KMS-11 (cell line): ENCODE data around the gene LANCL3.
"Not testable (repeated sequence)": the region's sequence is repeated elsewhere in the genome, so short reads cannot be mapped to it uniquely, and the experiment has no call there.

Source experiments
- H2AFZ ChIP-seq: fragments of 200-600 bp; sonication (generic); 2 replicates; pipeline ENCODE4 v1.6.1; 2016; ENCODE audit warnings: antibody characterized with exemption, mixed run types, low read depth
- H3K27ac ChIP-seq: fragments of 200-600 bp; sonication (generic); 2 replicates; pipeline ENCODE4 v1.6.1; 2016; ENCODE audit warnings: mild to moderate bottlenecking, mixed run types
- H3K27me3 ChIP-seq: fragments of 200-600 bp; sonication (generic); 2 replicates; pipeline ENCODE4 v1.6.1; 2017; ENCODE audit warnings: mild to moderate bottlenecking, low read depth, mixed run types, moderate library complexity; ENCODE audit not compliant: insufficient read depth
- H3K36me3 ChIP-seq: fragments of 200-600 bp; sonication (generic); 2 replicates; pipeline ENCODE4 v1.6.1; 2017; ENCODE audit warnings: mild to moderate bottlenecking, mixed run types; ENCODE audit not compliant: insufficient read depth
- H3K4me1 ChIP-seq: fragments of 200-600 bp; sonication (generic); 2 replicates; pipeline ENCODE4 v1.6.1; 2016; ENCODE audit warnings: mild to moderate bottlenecking, low read depth, mixed run types; ENCODE audit not compliant: poor library complexity, severe bottlenecking
- H3K4me2 ChIP-seq: fragments of 200-600 bp; sonication (generic); 2 replicates; pipeline ENCODE4 v1.7.0; 2016; ENCODE audit warnings: mild to moderate bottlenecking, mixed run types
- H3K4me3 ChIP-seq: fragments of 200-600 bp; sonication (generic); IDR thresholded peaks from 2 replicates; pipeline ENCODE4 v1.6.1; 2017; ENCODE audit warnings: low read depth, low read length, mixed read lengths; ENCODE audit not compliant: insufficient read depth
- H3K79me2 ChIP-seq: fragments of 200-600 bp; sonication (generic); 2 replicates; pipeline ENCODE4 v1.6.1; 2016; ENCODE audit warnings: low read depth, mixed run types; ENCODE audit not compliant: insufficient read depth
- H3K9ac ChIP-seq: fragments of 200-600 bp; sonication (generic); 2 replicates; pipeline ENCODE4 v1.6.1; 2016; ENCODE audit warnings: mild to moderate bottlenecking, mixed run types
- H4K20me1 ChIP-seq: fragments of 200-600 bp; sonication (generic); 2 replicates; pipeline ENCODE4 v1.6.1; 2016; ENCODE audit warnings: mild to moderate bottlenecking, mixed run types; ENCODE audit not compliant: insufficient read depth
- CTCF ChIP-seq: fragments of 200-600 bp; sonication (generic); conservative IDR thresholded peaks from 2 replicates; pipeline ENCODE4 v1.6.1; 2017; ENCODE audit warnings: low read depth, mild to moderate bottlenecking, antibody characterized with exemption, low read length, moderate library complexity, mixed read lengths

The LANCL3 gene

GRCh38 chrX:37640142-37640541 is 68.7 kb downstream of the LANCL3 start:
- Histone ChIP-seq H4K20me1 (no peaks in the 10 kb centered on the region), H3K27me3 (no peaks in the 10 kb centered on the region), H3K9ac (no peak overlapping the region), H3K4me1 (no peaks in the 10 kb centered on the region), H2AFZ (no peak overlapping the region), H3K4me2 (no peak overlapping the region), H3K4me3 (no peak overlapping the region), H3K79me2 (no peaks in the 10 kb centered on the region), H3K36me3 (no peaks in the 10 kb centered on the region), H3K27ac (no peak overlapping the region)
- no peak for TF ChIP-seq CTCF

GRCh38 chrX:37641859-37642258 is 70.4 kb downstream of the LANCL3 start:
- no peak for TF ChIP-seq CTCF
- Histone ChIP-seq H3K4me1 (no peaks in the 10 kb centered on the region), H3K4me3 (no peak overlapping the region), H3K27me3 (no peaks in the 10 kb centered on the region), H3K4me2 (no peak overlapping the region), H4K20me1 (no peaks in the 10 kb centered on the region), H3K9ac (no peak overlapping the region), H3K27ac (no peak overlapping the region), H3K79me2 (no peaks in the 10 kb centered on the region), H3K36me3 (no peaks in the 10 kb centered on the region), H2AFZ (no peak overlapping the region)

- no peak overlapping the region for H3K4me2 ChIP-seq
Observed at GRCh38 chrX:37644381-37645305, 73.2 kb downstream of the LANCL3 start.

DNA sequence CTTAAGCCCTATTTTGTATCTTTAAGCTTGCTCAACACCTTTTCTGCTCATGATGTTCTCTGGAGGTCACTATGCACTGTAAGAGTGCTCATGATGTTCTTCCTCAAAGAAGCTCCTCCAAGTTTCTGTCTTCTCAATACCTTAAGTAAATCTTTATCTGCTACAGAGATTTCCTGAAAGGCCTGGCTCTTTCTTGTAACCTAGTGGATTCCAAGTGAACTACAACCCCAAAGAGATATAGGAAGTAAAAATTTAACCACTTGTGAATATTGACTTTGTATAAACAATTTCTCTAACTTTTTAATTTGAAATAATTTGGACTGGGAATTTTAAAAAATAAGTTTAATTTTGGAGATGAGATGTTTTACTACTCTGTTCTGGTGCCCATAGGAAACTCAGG is 74.8 kb downstream of the LANCL3 start:
- Histone ChIP-seq H3K27me3 (no peaks in the 10 kb centered on the region), H4K20me1 (no peaks in the 10 kb centered on the region), H3K4me3 (no peak overlapping the region), H2AFZ (no peak overlapping the region), H3K4me1 (no peaks in the 10 kb centered on the region), H3K27ac (no peak overlapping the region), H3K36me3 (no peaks in the 10 kb centered on the region), H3K9ac (no peak overlapping the region), H3K4me2 (no peak overlapping the region), H3K79me2 (no peaks in the 10 kb centered on the region)
- 0 out of 2 replicates have a peak, but pooled peaks have one; percentile 25 for TF ChIP-seq CTCF

More at GRCh38 chrX:37644381-37645305, 73.2 kb downstream of the LANCL3 start:
- no peaks in the 10 kb centered on the region for H4K20me1 ChIP-seq
- no peak overlapping the region for H3K4me3 ChIP-seq
- H3K36me3 ChIP-seq: no peaks in the 10 kb centered on the region
- H3K79me2 ChIP-seq: no peaks in the 10 kb centered on the region
- no peak overlapping the region for H3K27ac ChIP-seq
- no peaks in the 10 kb centered on the region for H3K4me1 ChIP-seq
- H3K27me3 ChIP-seq: no peaks in the 10 kb centered on the region
- no peak overlapping the region for H3K9ac ChIP-seq
- H2AFZ ChIP-seq: no peak overlapping the region
- no peak for TF ChIP-seq CTCF

DNA sequence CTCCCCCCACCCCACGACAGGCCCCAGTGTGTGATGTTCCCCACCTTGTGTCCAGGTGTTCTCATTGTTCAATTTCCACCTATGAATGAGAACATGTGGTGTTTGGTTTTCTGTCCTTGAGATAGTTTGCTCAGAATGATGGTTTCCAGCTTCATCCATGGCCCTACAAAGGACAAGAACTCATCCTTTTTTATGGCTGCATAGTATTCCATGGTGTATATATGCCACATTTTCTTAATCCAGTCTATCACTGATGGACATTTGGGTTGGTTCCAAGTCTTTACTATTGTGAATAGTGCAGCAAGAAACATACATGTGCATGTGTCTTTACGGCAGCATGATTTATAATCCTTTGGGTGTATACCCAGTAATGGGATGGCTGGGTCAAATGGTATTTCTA is 79.4 kb downstream of the LANCL3 start:
- not testable (repeated sequence) for H3K79me2 ChIP-seq, H3K4me2 ChIP-seq, H3K4me3 ChIP-seq, H4K20me1 ChIP-seq, H2AFZ ChIP-seq, H3K27ac ChIP-seq, H3K36me3 ChIP-seq, H3K27me3 ChIP-seq, H3K9ac ChIP-seq
- peaks cover 12% of the 10 kb centered on the region for H3K4me1 ChIP-seq
